GM12892 (cell line): Measurements from ENCODE around the gene KCNT1.

Experiments used
- POLR2A ChIP-seq: IDR thresholded peaks from 2 replicates; pipeline ENCODE4 v1.6.1; 2011; ENCODE audit warnings: low read depth, low read length, control low read depth
- POLR2AphosphoS5 ChIP-seq: IDR thresholded peaks from 2 replicates; pipeline ENCODE4 v1.6.1; 2011; ENCODE audit warnings: low read depth, low read length, control low read depth
- TAF1 ChIP-seq: IDR thresholded peaks from 2 replicates; pipeline ENCODE4 v1.6.1; 2011; ENCODE audit warnings: low read depth, mild to moderate bottlenecking, control low read depth, low read length, borderline replicate concordance

DNA sequence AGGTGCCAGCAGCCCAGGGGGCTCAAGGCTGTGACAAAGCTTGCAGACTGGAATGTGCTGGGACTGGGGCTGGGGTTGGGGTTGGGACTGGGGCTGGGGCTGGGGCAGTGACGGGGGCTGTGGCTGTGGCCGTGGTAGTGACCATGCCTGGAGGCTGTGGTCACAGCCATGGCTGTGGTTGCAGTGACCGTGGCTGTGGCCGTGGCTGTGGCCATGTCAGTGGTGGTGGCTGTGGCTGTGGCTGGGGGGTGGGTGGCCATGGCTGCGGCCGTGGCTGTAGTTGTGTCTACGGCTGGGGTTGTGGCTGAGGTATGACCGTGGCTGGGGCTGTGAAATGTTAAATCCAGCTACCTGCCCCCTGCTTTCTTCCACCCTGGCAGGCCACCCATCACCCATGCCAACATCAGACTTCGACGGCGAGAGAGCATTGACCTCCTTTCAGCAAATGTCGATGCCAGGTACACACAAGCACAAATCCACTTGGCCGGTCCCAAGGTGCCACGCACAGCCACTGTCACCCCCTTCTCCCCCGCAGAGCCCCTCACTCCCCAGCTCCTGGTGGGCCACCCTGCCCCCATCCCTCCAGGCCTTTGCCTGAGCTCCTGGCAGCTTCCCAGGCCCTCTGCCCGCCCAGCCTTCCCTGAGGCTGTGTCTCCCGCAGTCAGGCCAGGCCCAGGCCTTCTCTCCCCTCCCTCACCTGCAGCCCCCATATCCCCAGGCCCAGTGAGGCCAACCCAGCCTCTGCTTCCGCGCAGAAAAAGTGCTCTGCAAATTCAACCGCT is 23.6 kb upstream of the KCNT1 start:
- TF ChIP-seq POLR2AphosphoS5 (no peak), POLR2A (no peak), TAF1 (no peak)
